ENCODE measurements around the gene TNFRSF17. TPM values are rescaled to one million over a fixed set of nuclear protein-coding genes. Genes with fewer than 3 reads are reported as not detected.

Gene TNFRSF17
- total and polyA plus RNA-seq, 9 of the 15 experiments (the other 6 are each of a cell fraction or from before 2014, with no cell fraction given): not detected

DNA sequence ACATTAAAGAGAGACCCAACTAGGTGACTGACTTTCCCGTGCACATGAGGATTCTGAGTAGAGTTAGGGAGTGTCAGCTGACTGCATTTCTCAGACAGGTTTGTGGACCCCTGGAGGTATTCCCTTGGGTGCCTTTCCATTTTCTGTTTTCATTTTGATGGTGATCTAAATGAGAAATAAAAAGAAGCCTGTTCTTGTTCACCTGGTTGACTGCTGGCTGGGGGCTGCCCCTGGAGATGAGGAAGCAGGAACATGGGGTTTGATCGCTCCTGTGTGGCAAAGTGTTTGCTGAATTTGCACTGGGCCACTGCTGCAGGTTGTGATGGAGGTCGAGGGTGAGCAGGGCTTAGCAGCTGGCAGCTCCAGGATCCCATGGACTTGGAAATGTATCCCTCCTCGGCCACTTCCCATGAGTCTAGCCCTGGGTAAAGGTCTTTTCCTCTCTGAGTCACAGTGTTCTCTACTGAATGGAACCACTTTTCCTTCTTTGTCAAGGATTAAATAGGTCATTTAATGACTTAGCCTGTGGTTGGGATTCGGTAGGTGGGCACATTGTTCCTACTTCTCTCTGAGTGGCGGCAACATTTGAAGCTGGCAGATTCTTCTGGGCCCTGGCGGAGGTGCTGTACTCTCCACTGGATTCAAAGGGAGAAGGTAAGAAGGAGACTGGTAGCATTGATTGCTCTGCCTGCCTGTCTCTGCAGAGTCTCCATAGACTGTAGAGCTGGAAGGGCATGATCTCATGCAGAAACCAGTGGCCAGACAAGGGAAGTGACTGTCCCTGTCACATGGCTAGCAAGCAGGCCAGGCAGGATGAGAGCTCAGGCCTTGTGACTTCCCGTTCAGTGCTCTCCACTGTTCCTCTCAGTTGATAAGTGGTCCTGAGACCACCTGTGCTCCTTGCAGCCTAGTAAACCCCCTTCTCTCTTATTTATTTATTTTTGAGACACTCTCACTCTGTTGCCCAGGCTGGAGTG lies 29.4 kb downstream of the TNFRSF17 start (continued):
- TF ChIP-seq SPI1 (IDR thresholded peaks at IDR 0.05; ENCODE audit: borderline replicate concordance, low read depth, low read length) (peak; percentile 27; the same call in 1 of the 2 replicates), NR2C2 (CRISPR knock-in tag; IDR thresholded peaks at IDR 0.05) (no peak), NR2C2 (tag; IDR thresholded peaks at IDR 0.05) (peak; percentile 66), ZNF75A (CRISPR knock-in tag; IDR thresholded peaks at IDR 0.05) (no peak), GABPA (tag; conservative IDR thresholded peaks at IDR 0.05; ENCODE audit: low read depth) (0 out of 2 replicates have a peak, but pooled peaks have one; percentile 30), KLF6 (CRISPR knock-in tag; IDR thresholded peaks at IDR 0.05; ENCODE audit: borderline replicate concordance) (no peak), FOXJ3 (CRISPR knock-in tag; IDR thresholded peaks at IDR 0.05) (no peak), ZNF766 (CRISPR knock-in tag; conservative IDR thresholded peaks at IDR 0.05) (peak; percentile 32; the same call in 1 of the 2 replicates)
- TF ChIP-seq, protein P1, sequence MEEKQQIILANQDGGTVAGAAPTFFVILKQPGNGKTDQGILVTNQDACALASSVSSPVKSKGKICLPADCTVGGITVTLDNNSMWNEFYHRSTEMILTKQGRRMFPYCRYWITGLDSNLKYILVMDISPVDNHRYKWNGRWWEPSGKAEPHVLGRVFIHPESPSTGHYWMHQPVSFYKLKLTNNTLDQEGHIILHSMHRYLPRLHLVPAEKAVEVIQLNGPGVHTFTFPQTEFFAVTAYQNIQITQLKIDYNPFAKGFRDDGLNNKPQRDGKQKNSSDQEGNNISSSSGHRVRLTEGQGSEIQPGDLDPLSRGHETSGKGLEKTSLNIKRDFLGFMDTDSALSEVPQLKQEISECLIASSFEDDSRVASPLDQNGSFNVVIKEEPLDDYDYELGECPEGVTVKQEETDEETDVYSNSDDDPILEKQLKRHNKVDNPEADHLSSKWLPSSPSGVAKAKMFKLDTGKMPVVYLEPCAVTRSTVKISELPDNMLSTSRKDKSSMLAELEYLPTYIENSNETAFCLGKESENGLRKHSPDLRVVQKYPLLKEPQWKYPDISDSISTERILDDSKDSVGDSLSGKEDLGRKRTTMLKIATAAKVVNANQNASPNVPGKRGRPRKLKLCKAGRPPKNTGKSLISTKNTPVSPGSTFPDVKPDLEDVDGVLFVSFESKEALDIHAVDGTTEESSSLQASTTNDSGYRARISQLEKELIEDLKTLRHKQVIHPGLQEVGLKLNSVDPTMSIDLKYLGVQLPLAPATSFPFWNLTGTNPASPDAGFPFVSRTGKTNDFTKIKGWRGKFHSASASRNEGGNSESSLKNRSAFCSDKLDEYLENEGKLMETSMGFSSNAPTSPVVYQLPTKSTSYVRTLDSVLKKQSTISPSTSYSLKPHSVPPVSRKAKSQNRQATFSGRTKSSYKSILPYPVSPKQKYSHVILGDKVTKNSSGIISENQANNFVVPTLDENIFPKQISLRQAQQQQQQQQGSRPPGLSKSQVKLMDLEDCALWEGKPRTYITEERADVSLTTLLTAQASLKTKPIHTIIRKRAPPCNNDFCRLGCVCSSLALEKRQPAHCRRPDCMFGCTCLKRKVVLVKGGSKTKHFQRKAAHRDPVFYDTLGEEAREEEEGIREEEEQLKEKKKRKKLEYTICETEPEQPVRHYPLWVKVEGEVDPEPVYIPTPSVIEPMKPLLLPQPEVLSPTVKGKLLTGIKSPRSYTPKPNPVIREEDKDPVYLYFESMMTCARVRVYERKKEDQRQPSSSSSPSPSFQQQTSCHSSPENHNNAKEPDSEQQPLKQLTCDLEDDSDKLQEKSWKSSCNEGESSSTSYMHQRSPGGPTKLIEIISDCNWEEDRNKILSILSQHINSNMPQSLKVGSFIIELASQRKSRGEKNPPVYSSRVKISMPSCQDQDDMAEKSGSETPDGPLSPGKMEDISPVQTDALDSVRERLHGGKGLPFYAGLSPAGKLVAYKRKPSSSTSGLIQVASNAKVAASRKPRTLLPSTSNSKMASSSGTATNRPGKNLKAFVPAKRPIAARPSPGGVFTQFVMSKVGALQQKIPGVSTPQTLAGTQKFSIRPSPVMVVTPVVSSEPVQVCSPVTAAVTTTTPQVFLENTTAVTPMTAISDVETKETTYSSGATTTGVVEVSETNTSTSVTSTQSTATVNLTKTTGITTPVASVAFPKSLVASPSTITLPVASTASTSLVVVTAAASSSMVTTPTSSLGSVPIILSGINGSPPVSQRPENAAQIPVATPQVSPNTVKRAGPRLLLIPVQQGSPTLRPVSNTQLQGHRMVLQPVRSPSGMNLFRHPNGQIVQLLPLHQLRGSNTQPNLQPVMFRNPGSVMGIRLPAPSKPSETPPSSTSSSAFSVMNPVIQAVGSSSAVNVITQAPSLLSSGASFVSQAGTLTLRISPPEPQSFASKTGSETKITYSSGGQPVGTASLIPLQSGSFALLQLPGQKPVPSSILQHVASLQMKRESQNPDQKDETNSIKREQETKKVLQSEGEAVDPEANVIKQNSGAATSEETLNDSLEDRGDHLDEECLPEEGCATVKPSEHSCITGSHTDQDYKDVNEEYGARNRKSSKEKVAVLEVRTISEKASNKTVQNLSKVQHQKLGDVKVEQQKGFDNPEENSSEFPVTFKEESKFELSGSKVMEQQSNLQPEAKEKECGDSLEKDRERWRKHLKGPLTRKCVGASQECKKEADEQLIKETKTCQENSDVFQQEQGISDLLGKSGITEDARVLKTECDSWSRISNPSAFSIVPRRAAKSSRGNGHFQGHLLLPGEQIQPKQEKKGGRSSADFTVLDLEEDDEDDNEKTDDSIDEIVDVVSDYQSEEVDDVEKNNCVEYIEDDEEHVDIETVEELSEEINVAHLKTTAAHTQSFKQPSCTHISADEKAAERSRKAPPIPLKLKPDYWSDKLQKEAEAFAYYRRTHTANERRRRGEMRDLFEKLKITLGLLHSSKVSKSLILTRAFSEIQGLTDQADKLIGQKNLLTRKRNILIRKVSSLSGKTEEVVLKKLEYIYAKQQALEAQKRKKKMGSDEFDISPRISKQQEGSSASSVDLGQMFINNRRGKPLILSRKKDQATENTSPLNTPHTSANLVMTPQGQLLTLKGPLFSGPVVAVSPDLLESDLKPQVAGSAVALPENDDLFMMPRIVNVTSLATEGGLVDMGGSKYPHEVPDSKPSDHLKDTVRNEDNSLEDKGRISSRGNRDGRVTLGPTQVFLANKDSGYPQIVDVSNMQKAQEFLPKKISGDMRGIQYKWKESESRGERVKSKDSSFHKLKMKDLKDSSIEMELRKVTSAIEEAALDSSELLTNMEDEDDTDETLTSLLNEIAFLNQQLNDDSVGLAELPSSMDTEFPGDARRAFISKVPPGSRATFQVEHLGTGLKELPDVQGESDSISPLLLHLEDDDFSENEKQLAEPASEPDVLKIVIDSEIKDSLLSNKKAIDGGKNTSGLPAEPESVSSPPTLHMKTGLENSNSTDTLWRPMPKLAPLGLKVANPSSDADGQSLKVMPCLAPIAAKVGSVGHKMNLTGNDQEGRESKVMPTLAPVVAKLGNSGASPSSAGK (IDR thresholded peaks at IDR 0.05): peak; percentile 52
- TF ChIP-seq, protein P2, sequence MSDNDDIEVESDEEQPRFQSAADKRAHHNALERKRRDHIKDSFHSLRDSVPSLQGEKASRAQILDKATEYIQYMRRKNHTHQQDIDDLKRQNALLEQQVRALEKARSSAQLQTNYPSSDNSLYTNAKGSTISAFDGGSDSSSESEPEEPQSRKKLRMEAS (CRISPR knock-in tag; IDR thresholded peaks at IDR 0.05): peak; percentile 41; the same call in 1 of the 2 replicates
- TF ChIP-seq, protein P3, sequence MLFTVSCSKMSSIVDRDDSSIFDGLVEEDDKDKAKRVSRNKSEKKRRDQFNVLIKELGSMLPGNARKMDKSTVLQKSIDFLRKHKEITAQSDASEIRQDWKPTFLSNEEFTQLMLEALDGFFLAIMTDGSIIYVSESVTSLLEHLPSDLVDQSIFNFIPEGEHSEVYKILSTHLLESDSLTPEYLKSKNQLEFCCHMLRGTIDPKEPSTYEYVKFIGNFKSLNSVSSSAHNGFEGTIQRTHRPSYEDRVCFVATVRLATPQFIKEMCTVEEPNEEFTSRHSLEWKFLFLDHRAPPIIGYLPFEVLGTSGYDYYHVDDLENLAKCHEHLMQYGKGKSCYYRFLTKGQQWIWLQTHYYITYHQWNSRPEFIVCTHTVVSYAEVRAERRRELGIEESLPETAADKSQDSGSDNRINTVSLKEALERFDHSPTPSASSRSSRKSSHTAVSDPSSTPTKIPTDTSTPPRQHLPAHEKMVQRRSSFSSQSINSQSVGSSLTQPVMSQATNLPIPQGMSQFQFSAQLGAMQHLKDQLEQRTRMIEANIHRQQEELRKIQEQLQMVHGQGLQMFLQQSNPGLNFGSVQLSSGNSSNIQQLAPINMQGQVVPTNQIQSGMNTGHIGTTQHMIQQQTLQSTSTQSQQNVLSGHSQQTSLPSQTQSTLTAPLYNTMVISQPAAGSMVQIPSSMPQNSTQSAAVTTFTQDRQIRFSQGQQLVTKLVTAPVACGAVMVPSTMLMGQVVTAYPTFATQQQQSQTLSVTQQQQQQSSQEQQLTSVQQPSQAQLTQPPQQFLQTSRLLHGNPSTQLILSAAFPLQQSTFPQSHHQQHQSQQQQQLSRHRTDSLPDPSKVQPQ (CRISPR knock-in tag; IDR thresholded peaks at IDR 0.05; ENCODE audit: borderline replicate concordance): no peak

All from K562 (cell line).